NT2/D1 (cell line): ENCODE data around the gene NPNT.

Experiments
- DNase-seq: peaks from one replicate; pipeline ENCODE4 v3.0.0-alpha.2; 2011; ENCODE audit warnings: low read depth, low spot score
- H3K27me3 ChIP-seq: 2 replicates; pipeline ENCODE4 v1.6.0; 2011; ENCODE audit warnings: mild to moderate bottlenecking; ENCODE audit not compliant: insufficient read length, insufficient read depth
- H3K36me3 ChIP-seq: 2 replicates; pipeline ENCODE4 v1.6.1; 2011; ENCODE audit warnings: mild to moderate bottlenecking, low read length, mixed read lengths; ENCODE audit not compliant: insufficient read depth, insufficient read length
- H3K4me1 ChIP-seq: 2 replicates; pipeline ENCODE4 v1.5.1; 2011; ENCODE audit not compliant: insufficient read depth, insufficient read length
- H3K4me3 ChIP-seq: 2 replicates; pipeline ENCODE4 v1.5.1; 2011; ENCODE audit warnings: low read depth; ENCODE audit not compliant: insufficient read length
- H3K9ac ChIP-seq: 2 replicates; pipeline ENCODE4 v1.6.0; 2011; ENCODE audit warnings: low read depth; ENCODE audit not compliant: insufficient read length
- H3K9me3 ChIP-seq: 2 replicates; pipeline ENCODE4 v1.5.1; 2011; ENCODE audit warnings: mild to moderate bottlenecking, low read length; ENCODE audit not compliant: insufficient read depth
- SUZ12 ChIP-seq: IDR thresholded peaks from 2 replicates; pipeline ENCODE4 v1.6.1; 2011; ENCODE audit not compliant: insufficient read length, insufficient read depth; ENCODE audit errors: extremely low read depth
- YY1 ChIP-seq: IDR thresholded peaks from 2 replicates; pipeline ENCODE4 v1.6.1; 2011; ENCODE audit not compliant: insufficient read length, insufficient read depth
- ZNF274 ChIP-seq: IDR thresholded peaks from 2 replicates; pipeline ENCODE4 v1.6.1; 2011; ENCODE audit warnings: mild to moderate bottlenecking, low read depth, low read length

NPNT gene

GRCh38 chr4:105970371-105970770 lies 75.1 kb downstream of the NPNT start:
- no peaks in the 10 kb centered on the region for H3K9me3 ChIP-seq
- no peak for TF ChIP-seq ZNF274
- no peak for TF ChIP-seq YY1
- no peak for TF ChIP-seq SUZ12
- no peak for DNase-seq
- H3K27me3 ChIP-seq, result no peaks in the 10 kb centered on the region
- H3K9ac ChIP-seq, result no peak overlapping the region
- no peak overlapping the region for H3K4me3 ChIP-seq
- H3K4me1 ChIP-seq, result no peaks in the 10 kb centered on the region
- H3K36me3 ChIP-seq, result no peaks in the 10 kb centered on the region

- Histone ChIP-seq H3K36me3 (no peaks in the 10 kb centered on the region), H3K9me3 (no peaks in the 10 kb centered on the region), H3K4me1 (no peaks in the 10 kb centered on the region), H3K27me3 (no peaks in the 10 kb centered on the region), H3K9ac (no peak overlapping the region), H3K4me3 (no peak overlapping the region)
- DNase-seq, result no peak
- no peak for TF ChIP-seq ZNF274
- no peak for TF ChIP-seq YY1
- TF ChIP-seq SUZ12, result no peak
These were observed 75.8 kb downstream of the NPNT start for GRCh38 chr4:105971036-105971435.

- peak; percentile 16 for DNase-seq
- Histone ChIP-seq H3K4me1 (no peaks in the 10 kb centered on the region), H3K27me3 (no peaks in the 10 kb centered on the region), H3K36me3 (no peaks in the 10 kb centered on the region), H3K9ac (no peak overlapping the region), H3K4me3 (no peak overlapping the region), H3K9me3 (no peaks in the 10 kb centered on the region)
- TF ChIP-seq YY1 (no peak), SUZ12 (no peak), ZNF274 (no peak)
These were observed 77.8 kb downstream of the NPNT start for GRCh38 chr4:105972946-105973621.

GRCh38 chr4:105976915-105977314 lies 81.6 kb downstream of the NPNT start:
- TF ChIP-seq SUZ12, result no peak
- TF ChIP-seq YY1, result no peak
- TF ChIP-seq ZNF274, result no peak
- Histone ChIP-seq H3K9me3 (no peaks in the 10 kb centered on the region), H3K4me1 (no peaks in the 10 kb centered on the region), H3K4me3 (no peak overlapping the region), H3K27me3 (no peaks in the 10 kb centered on the region), H3K36me3 (no peaks in the 10 kb centered on the region), H3K9ac (no peak overlapping the region)
- no peak for DNase-seq

- no peaks in the 10 kb centered on the region for H3K9me3 ChIP-seq
- no peaks in the 10 kb centered on the region for H3K36me3 ChIP-seq
- DNase-seq, result no peak
- TF ChIP-seq SUZ12 (no peak), ZNF274 (no peak), YY1 (no peak)
- H3K4me1 ChIP-seq, result no peaks in the 10 kb centered on the region
- no peak overlapping the region for H3K4me3 ChIP-seq
- H3K27me3 ChIP-seq, result no peaks in the 10 kb centered on the region
- no peak overlapping the region for H3K9ac ChIP-seq
These were observed 83.5 kb downstream of the NPNT start for GRCh38 chr4:105978684-105979296.

GRCh38 chr4:105979506-105979905 lies 84.2 kb downstream of the NPNT start:
- no peaks in the 10 kb centered on the region for H3K36me3 ChIP-seq
- TF ChIP-seq YY1, result no peak
- no peak for TF ChIP-seq SUZ12
- DNase-seq, result peak; percentile 27
- H3K9ac ChIP-seq, result no peak overlapping the region
- no peak overlapping the region for H3K4me3 ChIP-seq
- no peaks in the 10 kb centered on the region for H3K9me3 ChIP-seq
- no peaks in the 10 kb centered on the region for H3K27me3 ChIP-seq
- no peaks in the 10 kb centered on the region for H3K4me1 ChIP-seq

- H3K9ac ChIP-seq, result no peak overlapping the region
- no peaks in the 10 kb centered on the region for H3K36me3 ChIP-seq
- H3K4me1 ChIP-seq, result no peaks in the 10 kb centered on the region
- H3K27me3 ChIP-seq, result no peaks in the 10 kb centered on the region
- H3K4me3 ChIP-seq, result no peak overlapping the region
- TF ChIP-seq ZNF274 (no peak), SUZ12 (no peak), YY1 (no peak)
- DNase-seq, result no peak
- no peaks in the 10 kb centered on the region for H3K9me3 ChIP-seq
These were observed 93.4 kb downstream of the NPNT start for GRCh38 chr4:105988671-105989070.
